K562 treated with DMSO at 1 percent for 48 hours (cell line): ENCODE results near the gene MMP3. TPM values are rescaled to one million over a fixed set of nuclear protein-coding genes. Genes with fewer than 3 reads are reported as not detected.

Source experiments
- total RNA-seq: library from RNA; unstranded; fragments of 300-600 nt; gene quantifications from 2 replicates; pipeline ENCODE4 v1.2.3, GENCODE V29; 2022; ENCODE audit warnings: low replicate concordance; ENCODE audit errors: extremely low read depth

The MMP3 gene
- total RNA-seq: not detected in 2 replicates

DNA sequence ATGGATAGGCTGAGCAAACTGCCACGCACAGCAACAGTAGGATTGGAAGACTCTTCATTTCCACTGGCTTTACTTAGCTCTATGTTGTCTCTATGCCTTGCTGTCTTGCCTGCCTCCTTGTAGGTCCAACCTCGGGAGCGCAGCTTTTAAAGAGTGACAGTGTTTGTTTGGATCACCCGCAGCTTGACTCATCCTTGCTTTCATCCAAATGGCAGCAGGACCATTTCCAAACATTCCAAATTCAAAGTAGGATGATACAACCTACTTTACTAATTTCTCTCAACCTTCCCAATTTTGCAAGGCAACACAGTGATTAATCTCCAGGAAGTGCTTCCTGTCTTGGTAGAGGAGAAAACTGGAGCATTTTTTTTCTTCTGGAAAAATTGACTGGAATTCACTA is at the start of gene MMP3:
MMP3 (minus strand) TSS at position 121 of the 400 bp plus-strand sequence; CDS start at position 58, 63 bp downstream.

DNA sequence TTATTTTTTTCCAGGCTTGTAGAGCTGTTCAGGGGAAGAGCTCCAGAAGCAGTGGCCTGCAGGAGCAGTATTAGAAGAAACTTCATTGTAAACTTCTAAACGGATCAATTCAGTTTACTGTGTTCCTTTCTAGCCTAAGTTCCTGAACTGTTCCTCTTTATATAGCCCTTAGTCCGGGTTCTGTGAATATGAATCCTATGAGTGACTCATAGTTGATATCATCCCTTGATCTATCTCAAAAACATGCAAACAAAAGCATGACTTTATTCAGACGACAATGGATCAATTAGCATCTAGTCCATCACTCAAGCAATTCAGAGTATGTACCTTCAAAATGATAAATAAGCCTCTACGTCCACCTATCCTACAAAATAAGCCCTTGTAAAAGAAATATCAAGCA is 31.4 kb upstream of the MMP3 start, which contains the start of gene MMP12:
MMP12 (minus strand) TSS at position 131 of the 400 bp plus-strand sequence; CDS start at position 86, 45 bp downstream.

DNA sequence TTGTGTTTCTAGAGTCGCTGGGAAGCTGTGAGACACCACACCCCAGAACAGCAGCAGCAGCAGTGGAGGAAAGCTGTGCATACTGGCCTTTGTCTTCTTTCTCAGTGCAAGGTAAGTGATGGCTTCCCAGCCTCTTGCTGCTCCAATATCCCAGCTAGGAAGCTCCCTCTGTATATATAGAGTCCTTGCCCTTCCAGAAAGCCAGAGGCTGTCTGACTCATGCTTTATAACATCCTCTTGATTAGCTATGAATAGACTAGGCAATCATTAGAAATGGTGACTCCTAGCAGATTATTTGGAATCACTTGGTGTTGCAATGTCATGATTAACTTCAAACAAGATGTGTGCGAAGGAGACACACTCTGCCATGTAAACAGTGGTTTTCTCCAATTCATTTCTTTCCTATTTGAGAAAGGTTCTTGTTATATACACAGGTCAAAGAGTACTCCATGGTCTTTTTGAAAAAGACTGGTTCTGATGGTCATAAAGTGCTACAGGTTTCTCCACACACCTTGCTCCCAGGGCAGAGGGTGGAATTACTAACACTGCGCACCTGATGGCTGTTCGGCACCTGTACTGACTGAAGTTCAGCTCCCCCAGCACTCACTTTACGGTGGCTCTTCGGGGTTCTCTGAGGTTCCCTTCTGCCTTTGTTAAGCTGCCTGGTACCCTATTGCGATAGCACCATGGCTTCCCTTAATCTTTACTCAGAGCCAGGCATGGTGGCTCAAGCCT is 45.2 kb downstream of the MMP3 start, which contains the start of gene MMP1:
MMP1 (minus strand) TSS at position 149 of the 735 bp plus-strand sequence; CDS start at position 81, 68 bp downstream.

Other genes starting within 250 kb of the MMP3 start
- not detected in 2 replicates for gene MMP20, start 218.3 kb downstream of the MMP3 start, total RNA-seq
- gene MMP27, start 137.8 kb downstream of the MMP3 start, total RNA-seq: not detected in 2 replicates
- not detected in 2 replicates for gene MMP8, start 118.7 kb downstream of the MMP3 start, total RNA-seq
- gene MMP10, start 63.0 kb downstream of the MMP3 start, total RNA-seq: not detected in 2 replicates
- gene MMP1, start 45.4 kb downstream of the MMP3 start, total RNA-seq: not detected in 2 replicates
- gene MMP12, start 31.4 kb upstream of the MMP3 start, total RNA-seq: not detected in 2 replicates
- not detected in 2 replicates for gene MMP13, start 112.1 kb upstream of the MMP3 start, total RNA-seq
- not detected in 2 replicates for gene DCUN1D5, start 248.6 kb upstream of the MMP3 start, total RNA-seq